DND-41 (cell line): ENCODE measurements around the gene C15orf62.

ENCODE experiments used
- ATAC-seq: fragments of 200-7000 bp; cut with Tn5 transposase; 3 replicates; pipeline ENCODE4 v1.9.1; 2021; ENCODE audit warnings: low read depth; ENCODE audit not compliant: insufficient read depth
- DNase-seq: peaks from one replicate; pipeline ENCODE4 v3.0.0-alpha.2; 2020
- H2AFZ ChIP-seq: 2 replicates; pipeline ENCODE4 v1.6.0; 2012; ENCODE audit warnings: low read depth, low read length
- H3K27ac ChIP-seq: 2 replicates; pipeline ENCODE4 v1.5.1; 2012; ENCODE audit warnings: low read length, inconsistent platforms
- H3K27me3 ChIP-seq: fragments of 200-600 bp; sonication (generic); 2 replicates; pipeline ENCODE4 v1.6.0; 2012; ENCODE audit warnings: low read length, mild to moderate bottlenecking, inconsistent platforms; ENCODE audit not compliant: insufficient read depth, poor library complexity
- H3K36me3 ChIP-seq: 2 replicates; pipeline ENCODE4 v1.5.1; 2012; ENCODE audit warnings: low read length, inconsistent platforms; ENCODE audit not compliant: insufficient read depth
- H3K4me1 ChIP-seq: 2 replicates; pipeline ENCODE4 v1.5.1; 2012; ENCODE audit warnings: mild to moderate bottlenecking, low read length; ENCODE audit not compliant: insufficient read depth
- H3K4me2 ChIP-seq: 2 replicates; pipeline ENCODE4 v1.6.0; 2012; ENCODE audit warnings: mild to moderate bottlenecking, moderate library complexity, low read length, inconsistent platforms; ENCODE audit not compliant: insufficient read depth
- H3K4me3 ChIP-seq, 2 experiments: fragments of 200-600 bp in 1 of 2; shearing (Covaris generic) in 1 of 2; 2 replicates each; pipeline ENCODE4 v1.5.1; 2012 to 2016; ENCODE audit warnings: inconsistent platforms in 2 of 2, low read length in 2 of 2, mild to moderate bottlenecking in 2 of 2, low read depth in 1 of 2, moderate library complexity in 1 of 2
- H3K79me2 ChIP-seq: 2 replicates; pipeline ENCODE4 v1.6.0; 2012; ENCODE audit warnings: low read length, inconsistent platforms; ENCODE audit not compliant: insufficient read depth
- H3K9ac ChIP-seq: 2 replicates; pipeline ENCODE4 v1.6.0; 2012; ENCODE audit warnings: low read depth, mild to moderate bottlenecking, inconsistent platforms, low read length, moderate library complexity
- H3K9me3 ChIP-seq: 2 replicates; pipeline ENCODE4 v1.5.1; 2012; ENCODE audit warnings: low read length, moderate library complexity, mild to moderate bottlenecking, inconsistent platforms; ENCODE audit not compliant: insufficient read depth, severe bottlenecking
- H4K20me1 ChIP-seq: 2 replicates; pipeline ENCODE4 v1.6.0; 2012; ENCODE audit warnings: low read length; ENCODE audit not compliant: insufficient read depth
- CTCF ChIP-seq: IDR thresholded peaks from 2 replicates; pipeline ENCODE4 v1.5.1; 2012; ENCODE audit warnings: borderline replicate concordance, low read length, moderate library complexity, mild to moderate bottlenecking; ENCODE audit not compliant: poor library complexity, severe bottlenecking; ENCODE audit errors: extremely low read depth
- EZH2 ChIP-seq: IDR thresholded peaks from 3 replicates; pipeline ENCODE4 v1.6.1; 2012; ENCODE audit warnings: borderline replicate concordance, low read depth, mild to moderate bottlenecking, moderate library complexity, low read length, inconsistent platforms; ENCODE audit not compliant: severe bottlenecking

The C15orf62 gene

GRCh38 chr15:40768521-40769273 lies 1.1 kb upstream of the C15orf62 start:
- Histone ChIP-seq H3K9ac (peak overlapping the region; percentile 49), H3K79me2 (no peaks in the 10 kb centered on the region), H4K20me1 (peaks cover 8% of the 10 kb centered on the region), H3K27me3 (no peaks in the 10 kb centered on the region), H2AFZ (peak overlapping the region; percentile 56), H3K4me2 (peak overlapping the region; percentile 55), H3K9me3 (no peaks in the 10 kb centered on the region), H3K36me3 (peaks cover 40% of the 10 kb centered on the region), H3K27ac (peak overlapping the region; percentile 87), H3K4me1 (peaks cover 37% of the 10 kb centered on the region), H3K4me3 (peak overlapping the region in 1 of 2 experiments; percentile 45; a peak in 2 of 4 replicates)
- no peak for DNase-seq
- TF ChIP-seq EZH2 (no peak), CTCF (no peak)
- no peak for ATAC-seq

GRCh38 chr15:40770147-40770721 lies 454 bp downstream of the C15orf62 start:
- TF ChIP-seq EZH2 (no peak), CTCF (no peak)
- no peak overlapping the region for H2AFZ ChIP-seq
- peaks cover 37% of the 10 kb centered on the region for H3K4me1 ChIP-seq
- no peaks in the 10 kb centered on the region for H3K9me3 ChIP-seq
- ATAC-seq (no peak), DNase-seq (peak; percentile 44)
- no peaks in the 10 kb centered on the region for H3K79me2 ChIP-seq
- H3K4me2 ChIP-seq: peak overlapping the region; percentile 55
- no peak overlapping the region for H3K4me3 ChIP-seq
- H3K27me3 ChIP-seq: no peaks in the 10 kb centered on the region
- H3K9ac ChIP-seq: peak overlapping the region; percentile 49; the same call in 1 of the 2 replicates
- H4K20me1 ChIP-seq: peaks cover 8% of the 10 kb centered on the region
- H3K27ac ChIP-seq: peak overlapping the region; percentile 87
- peaks cover 55% of the 10 kb centered on the region for H3K36me3 ChIP-seq

- Histone ChIP-seq H3K9me3 (no peaks in the 10 kb centered on the region), H3K79me2 (no peaks in the 10 kb centered on the region), H3K4me2 (no peak overlapping the region), H3K27ac (no peak overlapping the region), H2AFZ (no peak overlapping the region), H3K27me3 (no peaks in the 10 kb centered on the region), H3K36me3 (peaks cover 65% of the 10 kb centered on the region), H4K20me1 (peaks cover 8% of the 10 kb centered on the region), H3K4me3 (no peak overlapping the region), H3K4me1 (peaks cover 33% of the 10 kb centered on the region), H3K9ac (no peak overlapping the region)
- DNase-seq: no peak
- TF ChIP-seq CTCF (no peak), EZH2 (no peak)
- ATAC-seq: no peak
Observed at GRCh38 chr15:40771242-40771641, 1.5 kb downstream of the C15orf62 start.
